ENCODE data around the gene PCGF6. TPM values are rescaled to one million over a fixed set of nuclear protein-coding genes. Genes with fewer than 3 reads are reported as not detected.
"Not testable (repeated sequence)": the region's sequence is repeated elsewhere in the genome, so short reads cannot be mapped to it uniquely, and the experiment has no call there.

Gene PCGF6, protein sequence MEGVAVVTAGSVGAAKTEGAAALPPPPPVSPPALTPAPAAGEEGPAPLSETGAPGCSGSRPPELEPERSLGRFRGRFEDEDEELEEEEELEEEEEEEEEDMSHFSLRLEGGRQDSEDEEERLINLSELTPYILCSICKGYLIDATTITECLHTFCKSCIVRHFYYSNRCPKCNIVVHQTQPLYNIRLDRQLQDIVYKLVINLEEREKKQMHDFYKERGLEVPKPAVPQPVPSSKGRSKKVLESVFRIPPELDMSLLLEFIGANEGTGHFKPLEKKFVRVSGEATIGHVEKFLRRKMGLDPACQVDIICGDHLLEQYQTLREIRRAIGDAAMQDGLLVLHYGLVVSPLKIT
- 12.2 TPM for polyA plus RNA-seq (2013, experiment 1 of 2; ENCODE audit: insufficient read length)
- 12.0 TPM for polyA plus RNA-seq (2013, experiment 2 of 2; ENCODE audit: insufficient read length)

DNA sequence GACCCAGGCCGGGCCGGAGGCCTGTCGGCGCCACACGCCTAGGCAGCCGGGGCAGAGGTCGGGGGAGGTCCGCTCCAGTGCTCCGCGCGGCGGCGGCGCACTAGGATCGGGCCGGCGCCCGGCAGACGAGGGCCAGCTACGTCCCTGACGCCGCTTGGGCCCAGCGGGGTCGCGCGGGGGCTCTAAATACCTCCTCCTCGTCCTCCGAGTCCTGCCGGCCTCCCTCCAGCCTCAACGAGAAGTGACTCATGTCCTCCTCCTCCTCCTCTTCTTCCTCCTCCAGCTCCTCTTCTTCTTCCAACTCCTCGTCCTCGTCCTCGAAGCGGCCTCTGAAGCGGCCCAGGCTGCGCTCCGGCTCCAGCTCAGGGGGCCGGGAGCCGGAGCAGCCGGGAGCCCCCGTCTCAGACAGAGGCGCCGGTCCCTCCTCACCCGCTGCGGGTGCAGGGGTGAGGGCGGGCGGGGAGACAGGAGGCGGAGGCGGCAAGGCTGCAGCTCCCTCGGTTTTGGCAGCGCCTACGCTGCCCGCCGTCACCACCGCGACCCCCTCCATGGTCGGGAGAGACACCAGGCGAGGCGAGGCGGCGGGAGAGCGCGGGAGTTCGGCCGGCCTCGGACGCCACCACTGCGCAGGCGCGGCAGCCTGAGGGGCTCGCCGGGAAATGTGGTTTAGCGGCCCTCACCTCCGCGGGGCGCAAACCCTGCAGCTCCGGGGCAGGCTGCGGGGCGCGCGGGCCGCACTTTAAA lies at the start of gene PCGF6:
Gene PCGF6, minus strand, starts transcription at position 624 of the 744 bp plus-strand sequence. Its CDS starts 74 bp downstream, at position 550.
- DNase-seq = peak; percentile 86

DNA sequence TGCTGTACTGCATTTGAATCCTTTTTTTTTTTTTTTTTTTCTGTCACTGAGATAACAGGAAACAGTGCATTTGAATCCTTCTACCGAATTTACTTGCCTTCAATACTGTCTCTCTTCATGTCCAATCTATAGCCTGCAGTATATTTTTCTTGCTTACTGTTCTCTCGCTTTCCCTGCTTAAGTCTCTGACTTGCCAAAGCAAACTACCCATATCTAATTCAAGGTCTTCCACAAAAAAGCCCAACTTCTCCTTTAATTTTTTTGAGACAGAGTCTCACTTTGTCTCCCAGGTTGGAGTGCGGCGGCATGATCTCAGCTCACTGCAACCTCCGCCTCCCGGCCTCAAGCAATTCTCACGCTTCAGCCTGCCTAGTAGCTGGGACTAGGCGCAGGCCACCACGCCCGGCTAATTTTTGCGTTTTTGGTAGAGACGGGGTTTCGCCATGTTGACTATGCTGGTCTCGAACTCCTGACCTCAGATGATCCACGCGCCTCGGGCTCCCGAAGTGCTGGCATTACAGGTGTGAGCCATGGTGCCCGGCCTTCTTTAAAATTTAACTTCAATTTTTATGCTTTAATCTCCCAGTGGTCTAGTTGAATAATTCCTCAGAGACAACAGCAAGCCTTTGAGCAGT lies 46.4 kb upstream of the PCGF6 start:
- DNase-seq = no peak

- no peak for DNase-seq
These were observed 45.8 kb upstream of the PCGF6 start for GRCh38 chr10:103396789-103397087.

GRCh38 chr10:103396067-103396788 lies 45.3 kb upstream of the PCGF6 start, which contains the start of the genes ATP5MK and PDCD11:
Gene ATP5MK, minus strand, starts transcription at chr10:103396475. Its CDS starts 4,018 bp downstream, at chr10:103392457.
Gene PDCD11, plus strand, starts transcription at chr10:103396626. Its CDS starts 1,801 bp downstream, at chr10:103398427.
- DNase-seq = peak; percentile 97

DNA sequence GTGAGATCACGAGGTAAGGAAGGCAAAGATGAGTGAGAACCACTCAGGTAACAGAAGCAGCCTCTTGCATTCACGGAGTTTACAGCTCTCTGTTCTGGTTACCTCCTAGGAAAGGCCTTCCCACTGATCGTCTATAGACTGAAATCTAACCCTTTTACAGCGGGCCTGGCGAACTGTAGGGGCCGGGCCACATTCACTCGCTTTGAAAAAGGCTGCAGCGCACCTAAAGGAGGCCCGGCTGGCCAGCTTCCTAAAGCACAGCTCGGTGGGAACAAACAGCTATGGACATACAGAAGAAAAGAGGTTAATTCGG lies 44.8 kb upstream of the PCGF6 start:
- no peak for DNase-seq

DNA sequence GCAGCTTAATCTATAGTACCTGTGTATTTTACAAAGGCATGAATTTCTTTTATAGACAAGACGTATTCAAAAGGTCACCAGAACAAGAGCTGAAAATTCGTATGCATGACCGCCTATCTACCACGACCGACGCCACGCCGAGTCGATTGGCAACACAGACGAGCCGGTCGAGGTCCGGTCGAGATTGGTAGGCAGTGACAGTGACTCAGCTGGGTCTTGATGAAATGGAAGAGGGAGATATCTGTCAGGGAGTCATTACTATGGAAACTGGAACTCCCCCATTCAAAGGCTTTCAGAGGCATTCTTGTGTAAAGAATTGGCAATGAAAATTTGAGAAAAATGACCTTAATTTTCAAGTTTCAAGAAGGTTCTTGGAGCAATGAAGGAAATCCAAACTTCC lies 43.2 kb upstream of the PCGF6 start:
- DNase-seq = no peak

DNA sequence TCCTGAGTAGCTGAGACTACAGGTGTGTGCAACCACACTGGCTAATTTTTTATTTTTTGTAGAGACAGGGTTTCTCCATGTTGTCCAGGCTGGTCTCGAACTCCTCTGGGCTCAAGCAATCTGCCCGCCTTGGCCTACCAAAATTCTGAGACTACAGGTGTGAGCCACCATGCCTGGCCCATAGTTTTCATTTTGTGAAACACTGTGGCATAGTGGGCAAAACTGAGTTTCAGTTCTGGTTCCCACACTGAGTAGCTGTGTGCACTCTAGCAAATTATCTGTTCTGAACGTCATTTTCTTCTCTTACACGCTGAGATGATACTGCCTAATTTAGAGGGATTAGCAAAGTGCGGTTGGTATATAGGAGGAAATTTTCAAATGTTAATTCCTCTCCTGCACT lies 31.8 kb upstream of the PCGF6 start:
- no peak for DNase-seq

- no peak for DNase-seq
These were observed 23.3 kb upstream of the PCGF6 start for GRCh38 chr10:103374263-103374662.

- DNase-seq = no peak
These were observed 22.6 kb upstream of the PCGF6 start for GRCh38 chr10:103373544-103373943.

DNA sequence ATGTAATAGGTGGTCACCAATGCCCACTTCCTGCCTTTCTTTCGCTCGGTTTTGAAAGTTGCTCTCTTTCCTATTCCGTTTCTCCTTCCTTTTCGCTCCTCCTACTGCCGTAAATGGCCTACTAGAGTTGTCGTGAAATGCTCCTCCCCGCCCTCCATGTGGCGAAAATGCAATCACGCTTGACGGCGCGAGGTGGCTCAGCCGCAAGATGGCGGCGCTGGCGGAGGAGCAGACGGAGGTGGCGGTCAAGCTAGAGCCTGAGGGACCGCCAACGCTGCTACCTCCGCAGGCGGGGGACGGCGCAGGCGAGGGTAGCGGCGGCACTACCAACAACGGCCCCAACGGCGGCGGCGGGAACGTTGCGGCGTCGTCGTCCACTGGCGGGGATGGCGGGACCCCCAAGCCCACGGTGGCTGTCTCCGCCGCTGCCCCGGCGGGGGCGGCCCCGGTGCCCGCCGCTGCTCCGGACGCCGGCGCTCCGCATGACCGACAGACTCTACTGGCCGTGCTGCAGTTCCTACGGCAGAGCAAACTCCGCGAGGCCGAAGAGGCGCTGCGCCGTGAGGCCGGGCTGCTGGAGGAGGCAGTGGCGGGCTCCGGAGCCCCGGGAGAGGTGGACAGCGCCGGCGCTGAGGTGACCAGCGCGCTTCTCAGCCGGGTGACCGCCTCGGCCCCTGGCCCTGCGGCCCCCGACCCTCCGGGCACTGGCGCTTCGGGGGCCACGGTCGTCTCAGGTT lies 17.0 kb upstream of the PCGF6 start, which contains the start of gene TAF5:
Gene TAF5, plus strand, starts transcription at position 195 of the 737 bp plus-strand sequence. Its CDS starts 14 bp downstream, at position 209.
- peak; percentile 95 for DNase-seq

DNA sequence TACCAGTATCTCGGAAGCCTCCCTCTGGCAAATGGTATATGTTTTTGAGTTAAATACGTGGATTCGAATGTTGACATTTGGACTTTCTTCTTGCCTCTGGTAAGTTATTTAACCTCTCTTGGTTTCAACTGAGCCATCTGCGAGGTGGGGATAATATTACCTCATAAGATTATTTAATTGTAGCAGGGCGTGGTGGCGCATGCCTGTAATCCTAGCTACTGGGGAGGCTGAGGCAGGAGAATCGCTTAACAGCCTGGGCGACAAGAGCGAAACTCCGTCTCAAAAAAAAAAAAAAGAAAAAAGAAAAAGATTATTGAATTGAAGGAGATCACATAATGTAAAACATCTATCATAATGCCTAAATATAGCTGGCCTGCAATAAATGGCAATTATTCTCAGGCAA lies 16.4 kb upstream of the PCGF6 start:
- DNase-seq = no peak

- DNase-seq = not testable (repeated sequence)
These were observed 9.9 kb upstream of the PCGF6 start for GRCh38 chr10:103360791-103361190.

- DNase-seq = not testable (repeated sequence)
These were observed 8.6 kb upstream of the PCGF6 start for GRCh38 chr10:103359493-103359892.

GRCh38 chr10:103355906-103356599 lies 5.1 kb upstream of the PCGF6 start:
- no peak for DNase-seq

DNA sequence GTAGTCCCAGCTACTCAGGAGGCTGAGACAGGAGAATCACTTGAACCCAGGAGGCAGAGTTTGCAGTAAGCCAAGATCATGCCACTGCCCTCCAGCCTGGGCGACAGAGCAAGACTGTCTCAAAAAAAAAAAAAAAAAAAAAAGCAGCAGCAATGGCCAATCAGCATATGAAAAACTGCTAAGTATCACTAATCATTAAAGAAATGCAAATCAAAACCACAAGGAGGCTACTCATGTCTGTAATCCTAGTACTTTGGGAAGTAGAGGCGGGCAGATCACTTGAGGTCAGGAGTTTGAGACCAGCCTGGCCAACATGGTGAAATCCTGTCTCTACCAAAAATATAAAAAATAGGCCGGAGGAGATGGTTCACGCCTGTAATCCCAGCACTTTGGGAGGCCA lies 3.6 kb upstream of the PCGF6 start:
- not testable (repeated sequence) for DNase-seq

DNA sequence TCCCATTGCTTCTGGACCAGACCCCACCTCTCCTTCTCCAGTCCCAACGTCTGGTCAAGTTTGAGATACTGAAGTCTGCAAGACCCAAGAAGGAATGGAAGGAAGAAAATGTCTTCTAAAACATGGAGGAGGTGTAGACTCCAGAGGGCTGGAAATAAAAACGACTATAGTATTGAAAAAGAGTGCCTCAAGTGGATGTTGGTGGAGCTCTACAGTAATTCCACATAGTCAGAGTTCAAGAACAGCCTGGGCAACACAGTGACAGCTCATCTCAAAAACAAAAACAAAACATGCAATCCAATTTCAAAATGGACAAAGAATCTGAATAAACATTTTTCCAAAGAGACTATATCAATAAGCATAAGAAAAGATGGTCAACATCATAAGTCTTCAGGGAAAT lies 2.3 kb upstream of the PCGF6 start:
- DNase-seq = no peak

GRCh38 chr10:103350175-103350516 lies 794 bp downstream of the PCGF6 start:
- DNase-seq = no peak

DNA sequence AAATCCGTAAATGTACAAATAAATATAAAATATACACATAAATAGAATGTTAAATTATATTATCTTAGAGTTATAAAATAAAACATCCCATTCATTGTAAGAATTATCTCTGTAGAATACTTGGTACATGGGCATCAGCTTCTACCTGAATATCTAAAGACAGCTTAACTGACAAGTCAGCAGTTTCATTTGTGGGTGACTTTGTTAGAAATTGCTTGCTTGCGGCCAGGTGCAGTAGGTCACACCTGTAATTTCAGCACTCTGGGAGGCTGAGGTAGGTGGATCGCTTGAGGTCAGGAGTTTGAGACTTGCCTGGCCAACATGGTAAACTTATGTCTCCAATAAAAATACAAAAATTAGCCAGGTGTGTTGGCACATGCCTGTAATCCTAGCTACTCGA lies 14.6 kb downstream of the PCGF6 start:
- no peak for DNase-seq

- DNase-seq = no peak
These were observed 16.4 kb downstream of the PCGF6 start for GRCh38 chr10:103334567-103334966.

- DNase-seq = peak; percentile 4
These were observed 16.9 kb downstream of the PCGF6 start for GRCh38 chr10:103333934-103334520.

DNA sequence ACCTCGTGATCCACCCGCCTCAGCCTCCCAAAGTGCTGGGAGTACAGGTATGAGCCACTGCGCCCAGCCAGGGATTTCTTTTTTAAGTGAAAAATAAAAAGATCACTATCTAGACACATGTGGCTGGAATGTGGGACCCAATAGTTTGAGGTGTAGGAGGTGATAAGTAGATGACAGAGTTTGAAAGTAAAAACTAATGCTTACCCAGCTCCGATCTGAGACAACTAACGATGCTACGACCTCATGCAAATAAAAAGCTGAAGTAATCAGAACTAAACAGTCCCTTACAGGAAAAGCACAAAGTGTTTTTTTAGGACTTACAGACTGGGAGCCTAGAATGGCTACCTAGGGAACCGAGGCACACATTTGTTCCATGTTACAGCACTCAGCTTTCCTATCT lies 23.0 kb downstream of the PCGF6 start:
- DNase-seq = no peak

All from fibroblast of skin of abdomen (primary cell).